B cell (primary cell): ENCODE results near the gene PTPRN2. TPM values are rescaled to one million over a fixed set of nuclear protein-coding genes. Genes with fewer than 3 reads are reported as not detected.

Experiments used
- ATAC-seq: fragments of 200-7000 bp; cut with Tn5 transposase; one replicate; pipeline ENCODE4 v1.10.0; 2021; ENCODE audit warnings: low read depth, mild to moderate bottlenecking, moderate number of reproducible peaks, moderate library complexity
- CTCF ChIA-PET: fragments of 350-600 bp; sonication (Branson Sonifier 250); formaldehyde crosslinking; loops from one replicate; lab custom pipeline; 2021; ENCODE audit warnings: antibody characterized with exemption, inconsistent platforms; lab: Charles Lee
- POLR2A ChIA-PET: fragments of 350-600 bp; sonication (Branson Sonifier 250); formaldehyde crosslinking; loops from one replicate; lab custom pipeline; 2021; ENCODE audit warnings: antibody characterized with exemption; lab: Charles Lee
- DNase-seq: peaks from one replicate; pipeline ENCODE4 v3.0.0; 2013
- H2AFZ ChIP-seq: 2 replicates; pipeline ENCODE4 v1.6.1; 2012; ENCODE audit warnings: mild to moderate bottlenecking, low read depth, low read length; ENCODE audit not compliant: insufficient read depth, poor library complexity, severe bottlenecking
- H3K27ac ChIP-seq, 2 donors: 1 replicate in 1 of 2; 2 replicates in 1 of 2; pipeline ENCODE4 v1.5.1; 2012 to 2013; ENCODE audit warnings: low read length in 2 of 2, mild to moderate bottlenecking in 2 of 2, moderate library complexity in 1 of 2
- H3K27me3 ChIP-seq, 4 experiments: fragments of 200-600 bp in 1 of 4; sonication (generic) in 1 of 4; replicated peaks in 1 of 4; 1 replicate in 2 of 4; 2 replicates in 2 of 4; pipeline versions ENCODE4 v1.6.1 to v1.7.0; 2013 to 2016; ENCODE audit warnings: low read length in 3 of 4, mild to moderate bottlenecking in 2 of 4, mixed read lengths in 1 of 4, moderate library complexity in 1 of 4; ENCODE audit not compliant: insufficient read depth in 4 of 4, control insufficient read depth in 3 of 4; ENCODE audit errors: control extremely low read depth in 1 of 4
- H3K36me3 ChIP-seq, 2 experiments: replicated peaks in 1 of 2; 1 replicate in 1 of 2; 2 replicates in 1 of 2; pipeline versions ENCODE4 v1.6.1 to v1.7.1; 2013; ENCODE audit warnings: low read length in 1 of 2; ENCODE audit not compliant: insufficient read depth in 2 of 2, control insufficient read depth in 1 of 2; ENCODE audit errors: control extremely low read depth in 1 of 2, extremely low read depth in 1 of 2
- H3K4me1 ChIP-seq, 2 donors: fragments of 200-600 bp in 1 of 2; sonication (generic) in 1 of 2; 1 replicate in 1 of 2; 2 replicates in 1 of 2; pipeline versions ENCODE4 v1.5.1 to v1.6.1; 2013 to 2017; ENCODE audit warnings: low read length in 2 of 2; ENCODE audit not compliant: control insufficient read depth in 2 of 2, insufficient read depth in 2 of 2
- H3K4me2 ChIP-seq: replicated peaks from 2 replicates; pipeline ENCODE3; 2012; ENCODE audit warnings: mild to moderate bottlenecking, low read depth, low read length; ENCODE audit not compliant: poor library complexity, severe bottlenecking
- H3K4me3 ChIP-seq, 5 experiments: fragments of 200-600 bp in 1 of 5; sonication (generic) in 1 of 5; 1 replicate in 3 of 5; 2 replicates in 2 of 5; pipeline versions ENCODE4 v1.5.1 to v1.7.0; 2011 to 2016; ENCODE audit warnings: low read length in 4 of 5, mild to moderate bottlenecking in 4 of 5, low read depth in 2 of 5, control low read depth in 1 of 5, moderate library complexity in 1 of 5; ENCODE audit not compliant: insufficient read depth in 1 of 5; ENCODE audit errors: control extremely low read depth in 1 of 5, extremely low read depth in 1 of 5
- H3K79me2 ChIP-seq: fragments of 200-600 bp; sonication (generic); one replicate; pipeline ENCODE4 v1.6.0; 2016; ENCODE audit warnings: low read length; ENCODE audit not compliant: control insufficient read depth, insufficient read depth
- H3K9ac ChIP-seq: fragments of 200-600 bp; sonication (generic); 2 replicates; pipeline ENCODE4 v1.6.1; 2017; ENCODE audit warnings: mild to moderate bottlenecking, low read length, moderate library complexity
- H3K9me3 ChIP-seq, 3 donors: one replicate each; pipeline versions ENCODE4 v1.6.1 to v1.7.1; 2013; ENCODE audit warnings: low read length in 2 of 3; ENCODE audit not compliant: control insufficient read depth in 2 of 3, insufficient read depth in 1 of 3; ENCODE audit errors: control extremely low read depth in 1 of 3
- H4K20me1 ChIP-seq: 2 replicates; pipeline ENCODE4 v1.6.0; 2012; ENCODE audit warnings: mild to moderate bottlenecking, low read length; ENCODE audit not compliant: insufficient read depth, control insufficient read depth, poor library complexity, severe bottlenecking
- H3K27ac Mint-ChIP-seq: one replicate; pipeline ENCODE4 v1.8.0; 2021; ENCODE audit warnings: mixed read lengths
- H3K27me3 Mint-ChIP-seq: one replicate; pipeline ENCODE4 v1.8.0; 2021; ENCODE audit warnings: mixed read lengths
- H3K4me1 Mint-ChIP-seq: one replicate; pipeline ENCODE4 v1.8.0; 2021; ENCODE audit warnings: mixed read lengths
- H3K4me3 Mint-ChIP-seq: one replicate; pipeline ENCODE4 v1.8.0; 2021; ENCODE audit warnings: mixed read lengths
- H3K9me3 Mint-ChIP-seq: one replicate; pipeline ENCODE4 v1.8.0; 2022; ENCODE audit warnings: mixed read lengths; ENCODE audit not compliant: insufficient read depth
- CTCF ChIP-seq: fragments of 200-600 bp; IDR thresholded peaks from one replicate; pipeline ENCODE4 v1.8.0; 2022; ENCODE audit warnings: antibody characterized with exemption, mild to moderate bottlenecking
- EZH2 ChIP-seq: IDR thresholded peaks from 2 replicates; pipeline ENCODE4 v1.6.1; 2012; ENCODE audit warnings: borderline replicate concordance, low read depth, mild to moderate bottlenecking, moderate library complexity, low read length; ENCODE audit not compliant: insufficient read depth, poor library complexity, severe bottlenecking
- WGBS: methylation state at CpG from one replicate; pipeline ENCODE4 v1.1.5; 2013; ENCODE audit warnings: missing lambda C conversion rate; ENCODE audit not compliant: insufficient coverage; 5-methylcytosine and 5-hydroxymethylcytosine counted together
- intact Hi-C: fragments of 100-400 bp; cut with micrococcal nuclease; formaldehyde crosslinking; loops from one replicate; pipeline ENCODE4 v1.10.0; 2022
- polyA plus RNA-seq: library from polyadenylated mRNA; depleted of rRNA; stranded (reverse); fragments of >200 nt; gene quantifications from 2 replicates; pipeline ENCODE4 v1.2.3, GENCODE V29; 2012
- total RNA-seq, 2 donors: library from RNA; stranded (reverse); fragments of 120-200 nt in 1 of 2; gene quantifications; 1 replicate in 1 of 2; 2 replicates in 1 of 2; pipeline versions ENCODE4 v1.2.3 to v1.2.4, GENCODE V29; 2013 to 2022

The PTPRN2 gene
- total and polyA plus RNA-seq, 2 donors (not counting 1 experiment from before 2014, with no cell fraction given): 2.0 to 5.0 TPM

GRCh38 chr7:158494643-158495042, 93.0 kb downstream of the PTPRN2 start:
- Mint-ChIP-seq H3K4me1 (peaks cover 1% of the 10 kb centered on the region), H3K9me3 (no peaks in the 10 kb centered on the region), H3K4me3 (no peak overlapping the region), H3K27ac (no peak overlapping the region), H3K27me3 (peaks cover 5% of the 10 kb centered on the region)
- intact Hi-C loops: no loop called here
- H3K27ac ChIP-seq: no peak overlapping the region
- H3K9me3 ChIP-seq: peaks cover 0 to 6% (median 0%) of the 10 kb centered on the region in 3 donors
- H3K9ac ChIP-seq: no peak overlapping the region
- H3K4me2 ChIP-seq: no peak overlapping the region
- CTCF ChIA-PET: no interaction called here
- POLR2A ChIA-PET: no interaction called here
- 53% methylated on average over 6 of the region's 9 CpGs for WGBS
- TF ChIP-seq CTCF (no peak), EZH2 (no peak)
- H4K20me1 ChIP-seq: no peaks in the 10 kb centered on the region
- DNase-seq (no peak), ATAC-seq (no peak)
- no peaks in the 10 kb centered on the region for H3K79me2 ChIP-seq
- H3K4me1 ChIP-seq: no peaks in the 10 kb centered on the region
- H3K27me3 ChIP-seq: peaks cover 0 to 6% (median 0%) of the 10 kb centered on the region in 4 experiments
- no peak overlapping the region for H3K4me3 ChIP-seq
- no peak overlapping the region for H2AFZ ChIP-seq
- H3K36me3 ChIP-seq: no peaks in the 10 kb centered on the region

DNA sequence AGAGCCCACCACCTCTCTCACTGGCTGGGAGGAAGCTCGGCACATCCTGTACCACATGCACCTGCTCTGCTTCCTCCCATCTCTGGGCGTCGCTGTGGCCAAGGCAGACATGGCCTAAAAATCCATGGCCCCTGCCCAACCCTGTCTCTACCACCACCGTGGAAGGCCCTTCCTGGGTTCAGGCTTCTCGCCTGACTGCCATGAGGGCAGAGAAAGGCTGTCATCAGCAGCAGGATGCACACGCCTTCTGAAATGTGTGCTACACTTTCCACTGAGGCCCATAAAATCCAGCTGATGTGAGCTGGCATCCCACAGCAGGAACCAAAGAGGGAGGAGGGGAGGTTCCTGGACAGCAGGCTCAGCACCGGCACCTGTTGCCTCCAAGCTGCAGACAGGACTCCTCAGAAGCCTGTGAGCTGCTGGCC, 93.4 kb downstream of the PTPRN2 start:
- H3K4me2 ChIP-seq: no peak overlapping the region
- H3K4me3 Mint-ChIP-seq: no peak overlapping the region
- peaks cover 5% of the 10 kb centered on the region for H3K27me3 Mint-ChIP-seq
- no peaks in the 10 kb centered on the region for H3K36me3 ChIP-seq
- no peaks in the 10 kb centered on the region for H3K79me2 ChIP-seq
- ChIA-PET POLR2A (no interaction called here), CTCF (no interaction called here)
- no peaks in the 10 kb centered on the region for H3K4me1 ChIP-seq
- no peak overlapping the region for H2AFZ ChIP-seq
- intact Hi-C loops: no loop called here
- TF ChIP-seq EZH2: no peak
- TF ChIP-seq CTCF: no peak
- ATAC-seq (no peak), DNase-seq (no peak)
- WGBS: 39% methylated on average over 7 of the region's 7 CpGs
- H3K27ac Mint-ChIP-seq: no peak overlapping the region
- H3K4me1 Mint-ChIP-seq: peaks cover 1% of the 10 kb centered on the region
- H3K9ac ChIP-seq: no peak overlapping the region
- no peak overlapping the region for H3K4me3 ChIP-seq
- no peak overlapping the region for H3K27ac ChIP-seq
- H3K9me3 ChIP-seq: peaks cover 0 to 6% (median 0%) of the 10 kb centered on the region in 3 donors
- no peaks in the 10 kb centered on the region for H4K20me1 ChIP-seq
- no peaks in the 10 kb centered on the region for H3K9me3 Mint-ChIP-seq
- peaks cover 0 to 6% (median 0%) of the 10 kb centered on the region in 4 experiments for H3K27me3 ChIP-seq
